Stimulated activated CD8-positive, alpha-beta memory T cell treated with anti-CD3 and anti-CD28 coated beads, Interleukin-7, amount 100 ng/mL, for 4 hours (primary cell): ENCODE results near the gene NET1.

Experiments
- DNase-seq, 2 donors: peaks; one replicate each; pipeline ENCODE4 v3.0.0-alpha.2; 2020; ENCODE audit warnings: low read depth in 2 of 2

Gene NET1

GRCh38 chr10:5442990-5443370, 30.6 kb downstream of the NET1 start:
- DNase-seq, result no peak

- no peak for DNase-seq
These were observed 31.1 kb downstream of the NET1 start for GRCh38 chr10:5443429-5443828.

GRCh38 chr10:5445006-5445405, 32.6 kb downstream of the NET1 start:
- DNase-seq, result no peak

- peak; percentile 61 to 63 for DNase-seq
These were observed 34.1 kb downstream of the NET1 start for GRCh38 chr10:5446390-5446926.

DNA sequence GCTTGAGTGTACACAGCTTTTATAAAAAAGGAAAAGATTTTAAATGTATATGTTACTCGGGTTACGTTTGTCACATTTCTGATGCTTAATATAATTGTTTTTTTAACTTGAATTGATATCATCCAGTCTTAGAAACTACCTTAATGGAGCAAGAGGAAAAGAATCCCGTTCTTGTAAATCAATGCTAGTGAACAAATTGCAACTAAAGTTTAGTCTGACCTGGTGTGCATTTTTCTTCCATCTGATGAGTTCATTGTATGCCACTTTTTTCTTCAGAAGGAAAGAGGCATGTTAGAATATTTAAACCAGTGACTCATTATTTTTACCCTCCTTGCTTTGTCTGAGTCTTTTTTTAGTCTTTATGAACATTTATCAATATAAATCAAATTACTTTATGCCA, 34.7 kb downstream of the NET1 start:
- no peak for DNase-seq

- DNase-seq, result no peak
These were observed 35.3 kb downstream of the NET1 start for GRCh38 chr10:5447611-5448071.

DNA sequence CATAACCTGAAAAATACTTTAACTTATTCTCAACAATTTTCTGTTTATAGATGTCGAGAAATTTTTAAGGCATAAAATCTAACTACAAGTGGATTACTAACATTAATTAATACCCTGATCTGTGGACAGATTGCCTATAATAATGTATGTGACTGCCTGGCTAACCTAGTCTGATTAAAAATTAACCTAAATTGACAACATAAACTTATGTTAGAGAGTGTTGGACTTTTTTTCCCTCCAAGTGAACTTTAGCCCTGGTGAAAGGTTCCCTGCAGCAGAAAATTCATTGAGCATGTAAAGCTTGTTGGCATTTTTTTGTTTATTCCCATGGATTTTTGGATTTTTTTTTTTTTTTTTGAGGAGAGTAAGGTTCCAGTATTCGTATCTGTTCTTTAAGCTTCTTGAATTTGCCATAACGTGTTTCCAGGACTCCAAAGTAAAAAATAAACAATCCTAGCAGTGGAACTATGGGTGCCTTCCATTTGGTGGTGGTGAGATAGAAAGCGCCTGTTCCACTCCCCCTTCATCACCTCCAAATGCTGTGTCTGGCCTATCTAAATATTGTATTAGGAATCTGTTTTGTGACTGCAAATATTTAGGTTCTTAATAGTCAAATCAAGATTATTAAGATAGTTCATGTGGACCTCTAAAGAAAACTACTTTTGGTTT, 36.1 kb downstream of the NET1 start:
- DNase-seq, result no peak

DNA sequence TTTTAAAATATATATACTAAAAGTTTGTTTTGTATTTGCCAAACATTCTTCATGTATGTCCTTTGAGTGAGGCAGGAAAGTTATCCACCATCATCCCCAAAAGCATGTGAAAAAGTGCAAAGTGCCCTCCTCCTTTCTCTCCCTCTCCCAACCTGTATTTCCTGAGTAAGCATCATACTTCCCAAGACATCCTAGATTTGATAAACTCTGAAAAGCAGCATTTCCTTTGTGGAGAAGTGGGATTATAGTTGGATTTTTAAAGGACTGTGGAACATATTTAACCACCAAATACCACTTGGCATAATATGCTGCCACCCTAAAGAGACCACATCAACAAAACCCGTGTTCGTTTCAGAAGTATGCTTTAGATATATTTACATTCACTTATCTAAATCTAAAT, 36.9 kb downstream of the NET1 start:
- DNase-seq, result no peak

DNA sequence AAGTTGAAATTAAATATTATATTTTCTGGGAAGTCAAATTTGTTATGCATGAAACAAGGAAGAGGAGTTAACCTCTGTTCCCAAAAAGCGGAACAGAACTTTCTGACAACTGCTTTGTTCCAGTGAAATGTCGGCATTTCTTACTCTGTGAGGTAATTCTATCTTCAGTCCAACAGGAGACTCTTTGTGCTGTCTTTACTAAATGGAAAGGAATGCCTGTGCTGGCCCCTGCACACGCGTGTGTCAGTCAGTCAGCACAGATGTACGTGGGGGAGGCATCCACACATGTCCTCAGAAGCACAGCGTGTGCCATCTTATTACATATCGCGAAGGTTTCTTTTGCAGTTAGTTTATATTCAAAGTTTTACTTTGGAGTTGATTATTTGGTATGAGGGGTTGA, 37.5 kb downstream of the NET1 start:
- DNase-seq, result no peak

DNA sequence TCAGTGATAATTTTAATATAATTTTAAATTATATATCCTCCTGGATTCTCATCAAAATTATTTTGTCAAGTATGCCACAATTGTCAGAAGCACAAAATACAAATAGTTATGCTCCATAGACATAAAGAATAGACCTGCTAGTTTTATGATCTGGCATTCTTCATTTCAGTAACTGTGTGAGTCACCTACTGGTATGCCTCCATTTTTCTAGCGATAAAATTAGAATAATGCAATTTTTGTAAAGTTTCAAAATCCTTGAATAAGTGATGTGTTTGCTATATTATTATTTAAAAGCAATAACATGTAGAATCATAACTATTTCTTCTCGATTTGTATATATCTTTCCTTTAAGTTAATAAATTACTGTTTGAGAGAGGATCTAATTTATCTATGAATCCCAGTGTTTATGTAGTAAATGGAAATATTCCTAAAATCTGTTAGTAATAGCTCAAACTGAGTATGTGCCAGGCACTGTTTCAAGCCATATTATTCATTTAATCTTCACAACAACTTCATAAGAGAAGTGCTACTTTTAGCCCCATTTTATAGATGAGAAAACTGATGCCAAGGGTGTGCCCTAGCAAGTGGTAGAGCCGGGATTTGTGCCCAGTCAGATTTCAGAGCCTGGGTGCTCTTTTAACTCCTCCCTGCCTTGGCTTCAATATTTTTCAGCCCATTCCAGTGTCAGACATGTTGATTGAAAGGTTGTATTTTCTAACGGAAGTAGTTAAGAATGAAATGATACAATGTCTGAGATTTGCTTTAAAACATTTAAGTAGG, 38.4 kb downstream of the NET1 start:
- no peak for DNase-seq

DNA sequence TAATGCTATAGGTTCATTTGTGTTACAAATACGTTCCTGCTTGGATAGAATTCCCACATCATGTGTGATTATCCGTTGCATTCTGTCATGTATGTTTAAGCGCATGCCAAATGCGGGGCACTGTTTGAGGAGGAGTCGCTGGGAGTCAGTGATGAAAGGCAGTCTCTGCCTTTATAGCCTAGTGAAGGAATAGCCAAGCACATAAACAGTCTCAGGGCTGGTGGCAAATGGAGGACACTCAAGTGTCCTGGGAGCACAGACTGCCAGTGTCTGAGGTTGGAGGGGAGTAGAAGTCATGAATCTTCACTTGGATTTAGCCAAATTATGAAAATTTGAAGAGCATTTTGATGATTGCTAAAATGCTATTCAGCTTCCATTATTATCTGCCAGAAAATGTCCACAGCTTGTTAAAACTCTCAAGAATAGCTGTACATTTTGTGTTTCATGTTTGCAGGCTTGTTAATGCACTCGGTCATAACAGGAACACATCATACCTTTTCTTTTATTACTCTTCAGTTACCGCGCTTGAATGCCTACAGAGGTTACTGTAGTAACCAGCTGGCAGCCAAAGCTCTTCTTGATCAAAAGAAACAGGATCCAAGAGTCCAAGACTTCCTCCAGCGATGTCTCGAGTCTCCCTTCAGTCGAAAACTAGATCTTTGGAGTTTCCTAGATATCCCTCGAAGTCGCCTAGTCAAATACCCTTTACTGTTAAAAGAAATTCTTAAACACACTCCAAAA, 41.6 kb downstream of the NET1 start:
- no peak for DNase-seq

- DNase-seq, result no peak
These were observed 44.2 kb downstream of the NET1 start for GRCh38 chr10:5456563-5456962.

- no peak for DNase-seq
These were observed 45.4 kb downstream of the NET1 start for GRCh38 chr10:5457741-5458140.

DNA sequence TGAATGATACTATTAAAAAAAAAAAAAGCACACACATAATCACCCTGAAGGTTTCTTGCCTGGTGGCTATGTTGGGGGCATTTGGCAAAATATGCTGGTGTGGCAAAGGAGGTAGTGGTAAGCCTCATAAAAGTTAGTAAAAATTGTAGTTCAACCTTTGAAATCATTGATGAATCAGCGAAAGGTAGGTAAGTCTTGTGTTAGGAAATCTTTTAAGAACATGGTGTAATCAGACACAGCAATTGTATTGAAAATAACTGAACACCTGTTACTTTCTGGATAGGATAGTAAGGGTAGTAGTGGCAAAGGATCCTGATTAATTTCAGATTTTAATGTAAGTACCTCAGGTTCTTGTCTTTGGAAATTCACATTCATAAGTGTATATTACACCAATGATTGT, 46.1 kb downstream of the NET1 start:
- DNase-seq, result no peak

DNA sequence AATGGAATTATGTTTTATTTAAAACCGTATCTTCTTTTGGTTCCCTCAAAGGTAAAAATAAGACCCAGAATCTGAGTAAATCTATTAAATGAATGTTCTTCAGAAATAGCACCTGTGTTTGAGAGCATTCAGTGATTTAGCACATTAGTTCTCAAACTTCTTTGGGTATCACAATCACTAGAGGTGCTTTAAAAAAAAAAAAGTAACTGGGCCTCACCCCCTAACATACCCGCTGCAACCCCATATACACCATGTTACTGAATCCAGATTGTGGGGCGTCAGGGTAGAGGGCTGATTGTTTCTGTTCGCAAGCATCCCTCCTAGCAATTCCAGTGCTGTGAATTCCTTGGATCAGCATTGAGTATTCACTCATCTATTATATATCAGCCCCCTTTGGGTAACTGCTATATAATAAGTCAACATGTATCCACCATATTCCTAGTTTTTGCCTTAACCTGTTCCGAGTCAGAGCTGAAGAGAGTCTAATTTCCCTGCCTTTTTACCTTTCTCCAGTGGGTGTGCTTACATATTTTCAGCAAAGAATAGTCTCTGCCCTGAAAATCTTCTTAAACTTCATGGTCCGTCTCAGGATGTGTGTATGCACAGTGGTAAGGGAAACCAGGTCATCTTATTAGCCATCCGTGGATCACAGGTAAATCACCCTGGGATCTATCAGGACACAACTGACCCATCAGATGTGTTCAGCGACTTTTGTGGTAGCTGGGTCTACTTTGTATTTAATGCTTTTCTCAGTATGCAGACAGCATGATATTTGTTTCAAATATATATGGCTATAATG, 46.8 kb downstream of the NET1 start:
- DNase-seq, result no peak

GRCh38 chr10:5460468-5461202, 48.3 kb downstream of the NET1 start:
- no peak for DNase-seq

DNA sequence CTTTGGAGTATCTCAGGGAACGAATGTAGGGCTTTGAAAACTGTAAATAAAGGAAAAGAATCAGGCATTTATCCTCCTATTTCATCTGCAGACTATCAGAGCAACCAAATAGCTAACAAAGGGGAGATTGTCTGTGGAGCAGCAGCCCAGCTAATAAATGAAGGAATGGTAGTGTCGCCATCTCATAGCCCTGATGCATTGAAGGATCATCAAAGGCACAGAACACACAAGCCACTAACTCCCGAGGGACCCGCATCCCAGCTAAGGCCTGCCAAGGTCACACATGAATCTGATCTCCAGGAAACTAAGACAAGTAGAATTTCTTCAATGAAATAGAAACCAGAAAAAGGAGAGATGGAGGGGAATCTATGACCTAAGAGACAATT, 48.8 kb downstream of the NET1 start:
- no peak for DNase-seq

GRCh38 chr10:5461914-5462840, 49.8 kb downstream of the NET1 start:
- DNase-seq, result no peak

DNA sequence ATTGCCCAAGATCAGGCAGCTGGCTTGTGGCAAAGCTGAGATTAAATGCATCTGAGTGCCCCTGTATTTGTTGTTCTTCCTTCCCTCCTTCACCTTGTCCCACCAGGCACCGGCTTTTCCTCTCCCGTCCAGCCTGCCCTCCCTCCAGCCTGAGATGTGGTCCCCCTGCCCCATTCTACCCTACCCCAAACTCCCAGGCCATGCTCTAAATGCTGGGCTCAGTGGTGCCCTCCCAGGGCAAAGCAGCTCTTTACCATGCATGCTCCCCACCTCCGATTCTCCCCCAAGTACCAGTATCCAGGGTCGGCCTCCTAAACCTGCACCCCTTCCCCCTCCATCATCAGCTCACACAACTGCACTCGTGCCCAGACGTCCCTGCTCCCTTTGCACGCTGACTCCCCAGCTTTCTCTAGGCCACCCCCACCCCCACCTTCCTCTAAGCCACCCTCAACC, 50.5 kb downstream of the NET1 start:
- DNase-seq, result no peak

- no peak for DNase-seq
These were observed 52.2 kb downstream of the NET1 start for GRCh38 chr10:5464546-5464945.
